Large intestine (tissue), 3 donors: Measurements from ENCODE around the gene PBX1. TPM values are rescaled to one million over a fixed set of nuclear protein-coding genes. Genes with fewer than 3 reads are reported as not detected.

Source experiments
- DNase-seq, 2 donors: peaks; one replicate each; pipeline versions ENCODE4 v3.0.0 to v3.0.0-alpha.2; 2013
- H3K27ac ChIP-seq: one replicate; pipeline ENCODE4 v1.5.1; 2013; ENCODE audit warnings: low read length
- H3K27me3 ChIP-seq: 2 replicates; pipeline ENCODE4 v1.6.1; 2013; ENCODE audit warnings: low read length; ENCODE audit not compliant: control insufficient read depth, insufficient read depth
- H3K36me3 ChIP-seq: 2 replicates; pipeline ENCODE4 v1.6.1; 2013; ENCODE audit warnings: low read length; ENCODE audit not compliant: control insufficient read depth, insufficient read depth
- H3K4me1 ChIP-seq: one replicate; pipeline ENCODE4 v1.6.1; 2013; ENCODE audit warnings: low read length; ENCODE audit not compliant: control insufficient read depth, insufficient read depth
- H3K4me3 ChIP-seq: one replicate; pipeline ENCODE4 v1.5.1; 2013; ENCODE audit warnings: low read length
- H3K9me3 ChIP-seq: one replicate; pipeline ENCODE4 v1.6.1; 2013; ENCODE audit warnings: mild to moderate bottlenecking, low read depth, low read length, moderate library complexity; ENCODE audit not compliant: control insufficient read depth
- WGBS: methylation state at CpG from one replicate; pipeline ENCODE4 v1.1.5; 2013; ENCODE audit warnings: low lambda C conversion rate; ENCODE audit not compliant: insufficient coverage; 5-methylcytosine and 5-hydroxymethylcytosine counted together
- polyA plus RNA-seq: library from polyadenylated mRNA; unstranded; fragments of 120-200 nt; gene quantifications from one replicate; pipeline ENCODE4 v1.2.1, GENCODE V29; 2013

PBX1 gene
- polyA plus RNA-seq, 1 donor = 60.8 TPM

DNA sequence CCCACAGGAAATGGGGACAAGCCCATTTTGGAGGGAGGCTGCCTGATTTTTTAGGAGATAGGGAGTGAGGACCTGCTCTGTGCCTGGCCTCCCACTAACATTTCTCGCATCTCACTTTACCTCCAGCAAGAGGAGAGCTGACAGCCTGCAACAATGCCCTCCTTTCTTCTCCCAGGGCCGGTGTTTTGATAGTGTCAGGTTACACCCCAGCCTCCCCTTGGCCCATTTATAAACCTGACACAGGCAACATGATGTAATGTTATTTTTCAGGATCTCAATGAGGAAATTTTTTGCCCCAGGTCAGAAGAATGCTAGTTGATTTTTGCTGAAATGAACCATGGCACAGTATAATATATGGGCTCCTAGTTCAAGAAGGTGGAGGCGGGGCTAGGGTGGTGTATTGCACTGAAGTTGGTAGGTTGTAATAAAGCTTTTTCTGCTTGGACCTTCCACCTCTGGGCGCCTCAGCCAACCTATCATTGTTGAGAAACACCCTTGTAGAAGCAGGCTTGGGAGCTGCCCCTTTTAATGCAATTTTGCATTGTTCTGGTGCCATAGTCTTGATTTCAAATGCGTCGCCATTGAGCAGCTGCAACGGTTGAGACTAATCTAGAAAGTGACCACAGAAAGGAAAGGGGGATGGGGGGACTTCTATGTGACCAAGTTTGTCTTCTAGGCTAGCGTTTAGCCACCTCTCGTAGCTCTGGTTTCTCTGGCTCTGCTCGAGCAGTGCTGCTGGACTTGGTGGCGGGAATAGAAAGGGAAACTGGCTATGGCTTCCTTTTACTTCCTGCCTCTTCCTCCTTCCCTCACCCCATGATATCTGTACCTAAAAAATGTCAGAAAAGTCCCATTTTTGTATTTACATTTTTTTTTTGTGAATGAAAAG, 53.0 kb downstream of the PBX1 start:
- Histone ChIP-seq H3K4me3 (no peak overlapping the region), H3K9me3 (no peaks in the 10 kb centered on the region), H3K27ac (peak overlapping the region; percentile 62), H3K4me1 (peaks cover 28% of the 10 kb centered on the region), H3K36me3 (no peaks in the 10 kb centered on the region), H3K27me3 (no peaks in the 10 kb centered on the region)
- no CpG with 5 or more reads among the region's 11 CpGs for WGBS
- DNase-seq = peak; percentile 62 to 84

DNA sequence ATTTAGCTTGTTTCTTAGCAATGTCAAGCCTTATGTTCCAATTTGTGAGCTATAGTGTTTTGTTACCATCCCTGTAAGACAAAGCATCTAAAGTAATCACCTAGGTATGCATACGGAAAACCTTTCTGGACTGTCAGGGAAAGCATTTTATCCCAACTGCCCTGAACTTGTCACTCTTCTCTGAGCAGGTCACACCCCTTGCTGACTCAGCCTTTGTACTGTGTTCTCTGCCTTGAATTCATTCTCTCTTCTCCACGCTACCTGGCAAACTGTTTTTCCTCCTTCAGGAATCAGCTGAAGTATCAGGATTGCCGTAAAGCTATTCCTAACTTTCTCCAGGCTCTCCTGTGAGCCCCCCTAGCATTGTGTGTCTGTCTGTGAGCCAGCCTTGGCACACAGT, 54.2 kb downstream of the PBX1 start:
- Histone ChIP-seq H3K4me1 (peaks cover 30% of the 10 kb centered on the region), H3K27ac (peak overlapping the region; percentile 62), H3K27me3 (no peaks in the 10 kb centered on the region), H3K9me3 (no peaks in the 10 kb centered on the region), H3K4me3 (no peak overlapping the region), H3K36me3 (no peaks in the 10 kb centered on the region)
- peak; percentile 79 to 91 for DNase-seq
- no CpG with 5 or more reads among the region's 3 CpGs for WGBS

- H3K4me1 ChIP-seq = peaks cover 39% of the 10 kb centered on the region
- DNase-seq = no peak
- H3K4me3 ChIP-seq = no peak overlapping the region
- no CpG with 5 or more reads among the region's 6 CpGs for WGBS
- no peaks in the 10 kb centered on the region for H3K36me3 ChIP-seq
- no peaks in the 10 kb centered on the region for H3K9me3 ChIP-seq
- H3K27ac ChIP-seq = no peak overlapping the region
- no peaks in the 10 kb centered on the region for H3K27me3 ChIP-seq
Observed at GRCh38 chr1:164614316-164614715, 55.3 kb downstream of the PBX1 start.

DNA sequence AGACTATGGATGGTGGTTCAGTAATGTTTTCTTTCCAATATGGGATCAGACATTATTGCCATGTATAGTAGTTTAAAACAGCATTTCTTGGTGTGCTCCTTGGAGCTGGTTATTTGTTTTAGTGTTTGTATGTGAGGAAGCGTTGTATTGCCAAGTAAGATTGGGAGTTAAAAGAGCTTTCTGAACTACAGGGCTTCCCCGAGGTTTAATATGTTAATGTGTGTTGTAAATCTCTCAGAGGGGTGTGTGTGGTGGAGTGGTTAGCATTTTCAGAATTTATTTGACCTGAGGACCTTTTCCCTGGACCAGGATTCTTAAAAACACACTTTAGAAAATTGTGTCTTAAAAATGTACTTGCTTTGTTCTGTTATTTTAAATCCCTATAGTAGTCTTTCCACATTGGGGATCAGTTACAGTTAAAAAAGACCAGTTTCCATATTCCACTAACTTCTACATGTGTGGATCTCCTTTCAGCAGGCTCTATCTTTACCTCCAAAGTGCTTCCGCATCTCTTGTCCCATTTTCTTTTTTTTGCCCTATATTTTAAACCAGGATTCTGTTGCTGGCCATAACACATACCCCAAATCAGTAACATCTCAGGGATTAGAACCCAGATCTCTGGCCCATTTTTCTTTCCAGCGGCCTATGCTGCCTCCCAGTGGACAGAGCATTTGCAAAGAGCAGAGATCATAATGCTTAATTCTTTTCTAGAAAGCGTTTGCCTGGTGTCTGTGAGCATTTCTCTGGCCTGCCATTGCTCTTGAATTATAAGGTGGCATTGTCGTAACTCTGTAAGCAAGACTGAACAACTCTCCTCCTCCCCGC, 58.6 kb downstream of the PBX1 start:
- no CpG with 5 or more reads among the region's 7 CpGs for WGBS
- H3K27ac ChIP-seq = no peak overlapping the region
- H3K27me3 ChIP-seq = no peaks in the 10 kb centered on the region
- no peak for DNase-seq
- H3K4me1 ChIP-seq = peaks cover 34% of the 10 kb centered on the region
- H3K9me3 ChIP-seq = no peaks in the 10 kb centered on the region
- no peak overlapping the region for H3K4me3 ChIP-seq
- no peaks in the 10 kb centered on the region for H3K36me3 ChIP-seq

DNA sequence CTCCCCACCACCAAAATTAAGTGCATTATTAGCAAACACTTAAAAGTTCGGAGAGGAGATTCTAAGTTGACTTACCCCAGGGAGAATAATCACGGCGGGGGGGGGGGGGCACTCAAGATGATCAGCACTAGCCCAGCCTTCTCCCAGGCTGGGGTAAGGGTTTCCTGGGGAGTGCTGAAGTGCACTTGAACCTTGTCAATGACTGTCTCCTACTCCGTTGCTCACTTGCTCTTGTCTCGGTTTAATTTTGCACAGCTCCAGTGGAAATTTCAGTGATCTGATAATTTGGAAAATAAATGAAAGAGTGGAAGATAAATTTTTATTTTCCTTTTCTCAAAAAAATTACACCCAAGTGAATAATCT, 59.2 kb downstream of the PBX1 start:
- no peak for DNase-seq
- no peaks in the 10 kb centered on the region for H3K36me3 ChIP-seq
- no peaks in the 10 kb centered on the region for H3K27me3 ChIP-seq
- H3K4me1 ChIP-seq = peaks cover 31% of the 10 kb centered on the region
- no peaks in the 10 kb centered on the region for H3K9me3 ChIP-seq
- H3K27ac ChIP-seq = no peak overlapping the region
- H3K4me3 ChIP-seq = no peak overlapping the region
- WGBS = 83% methylated on average over 1 of the region's 5 CpGs

GRCh38 chr1:164619006-164619784, 60.2 kb downstream of the PBX1 start:
- Histone ChIP-seq H3K27me3 (no peaks in the 10 kb centered on the region), H3K4me3 (no peak overlapping the region), H3K36me3 (no peaks in the 10 kb centered on the region), H3K4me1 (peaks cover 26% of the 10 kb centered on the region), H3K27ac (peak overlapping the region; percentile 22), H3K9me3 (no peaks in the 10 kb centered on the region)
- WGBS = 80% methylated on average over 1 of the region's 3 CpGs
- DNase-seq = peak in 1 of 2 donors; percentile 57

GRCh38 chr1:164622068-164622845, 63.3 kb downstream of the PBX1 start:
- WGBS = no CpG with 5 or more reads among the region's 8 CpGs
- Histone ChIP-seq H3K9me3 (no peaks in the 10 kb centered on the region), H3K36me3 (peaks cover 8% of the 10 kb centered on the region), H3K27me3 (no peaks in the 10 kb centered on the region), H3K4me1 (peaks cover 19% of the 10 kb centered on the region), H3K27ac (no peak overlapping the region), H3K4me3 (no peak overlapping the region)
- DNase-seq = no peak

- no CpG with 5 or more reads among the region's 1 CpG for WGBS
- DNase-seq = no peak
- Histone ChIP-seq H3K9me3 (no peaks in the 10 kb centered on the region), H3K36me3 (peaks cover 10% of the 10 kb centered on the region), H3K27me3 (no peaks in the 10 kb centered on the region), H3K27ac (no peak overlapping the region), H3K4me3 (no peak overlapping the region), H3K4me1 (peaks cover 15% of the 10 kb centered on the region)
Observed at GRCh38 chr1:164623805-164624204, 64.8 kb downstream of the PBX1 start.

GRCh38 chr1:164624400-164624799, 65.4 kb downstream of the PBX1 start:
- DNase-seq = no peak
- Histone ChIP-seq H3K4me3 (no peak overlapping the region), H3K4me1 (peaks cover 10% of the 10 kb centered on the region), H3K27ac (no peak overlapping the region), H3K9me3 (no peaks in the 10 kb centered on the region), H3K27me3 (no peaks in the 10 kb centered on the region), H3K36me3 (peaks cover 10% of the 10 kb centered on the region)
- WGBS = no CpG with 5 or more reads among the region's 1 CpG
